Measurements from ENCODE around the gene DDX10.

GRCh38 chr11:108865406-108865805 lies 200.5 kb downstream of the DDX10 start:
- no peak for TF ChIP-seq CTCF (IDR thresholded peaks at IDR 0.05)
- TF ChIP-seq ZFX (IDR thresholded peaks at IDR 0.05; ENCODE audit: borderline replicate concordance): no peak
